Right ventricle myocardium inferior (tissue), 1 donor: ENCODE results near the gene NASP. TPM values are rescaled to one million over a fixed set of nuclear protein-coding genes. Genes with fewer than 3 reads are reported as not detected.

Source experiments
- ATAC-seq: fragments of 200-7000 bp; cut with Tn5 transposase; one replicate; pipeline ENCODE4 v1.9.1; 2020; ENCODE audit warnings: mild to moderate bottlenecking, moderate library complexity
- DNase-seq: peaks from one replicate; pipeline ENCODE4 v3.0.0; 2021; ENCODE audit errors: missing footprints
- intact Hi-C: fragments of 100-400 bp; cut with DNase I; formaldehyde crosslinking; loops from one replicate; pipeline ENCODE4 v1.11.0; 2022
- long read RNA-seq: library from polyadenylated mRNA; unstranded; transcript quantifications from one replicate; pipeline ENCODE4 v2.0.0, GENCODE V29; 2021
- total RNA-seq: library from RNA; stranded (reverse); fragmentation: NEBNext Ultra II Directional; extraction: Animal tissue kit (Norgen Biotek cat#: 25700); gene quantifications from one replicate; pipeline ENCODE4 v1.2.1, GENCODE V29; 2021
- donor health status: DM: no; HTN: yes; CAD: no; lungs with severe emphysema.

The NASP gene, protein sequence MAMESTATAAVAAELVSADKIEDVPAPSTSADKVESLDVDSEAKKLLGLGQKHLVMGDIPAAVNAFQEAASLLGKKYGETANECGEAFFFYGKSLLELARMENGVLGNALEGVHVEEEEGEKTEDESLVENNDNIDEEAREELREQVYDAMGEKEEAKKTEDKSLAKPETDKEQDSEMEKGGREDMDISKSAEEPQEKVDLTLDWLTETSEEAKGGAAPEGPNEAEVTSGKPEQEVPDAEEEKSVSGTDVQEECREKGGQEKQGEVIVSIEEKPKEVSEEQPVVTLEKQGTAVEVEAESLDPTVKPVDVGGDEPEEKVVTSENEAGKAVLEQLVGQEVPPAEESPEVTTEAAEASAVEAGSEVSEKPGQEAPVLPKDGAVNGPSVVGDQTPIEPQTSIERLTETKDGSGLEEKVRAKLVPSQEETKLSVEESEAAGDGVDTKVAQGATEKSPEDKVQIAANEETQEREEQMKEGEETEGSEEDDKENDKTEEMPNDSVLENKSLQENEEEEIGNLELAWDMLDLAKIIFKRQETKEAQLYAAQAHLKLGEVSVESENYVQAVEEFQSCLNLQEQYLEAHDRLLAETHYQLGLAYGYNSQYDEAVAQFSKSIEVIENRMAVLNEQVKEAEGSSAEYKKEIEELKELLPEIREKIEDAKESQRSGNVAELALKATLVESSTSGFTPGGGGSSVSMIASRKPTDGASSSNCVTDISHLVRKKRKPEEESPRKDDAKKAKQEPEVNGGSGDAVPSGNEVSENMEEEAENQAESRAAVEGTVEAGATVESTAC
- 28.5 TPM for total RNA-seq
- long read RNA-seq, partial matches to known transcripts, result 3 of 7 reads
- long read RNA-seq, other reads (novel, unspliced or antisense), result 1 of 7 reads

DNA sequence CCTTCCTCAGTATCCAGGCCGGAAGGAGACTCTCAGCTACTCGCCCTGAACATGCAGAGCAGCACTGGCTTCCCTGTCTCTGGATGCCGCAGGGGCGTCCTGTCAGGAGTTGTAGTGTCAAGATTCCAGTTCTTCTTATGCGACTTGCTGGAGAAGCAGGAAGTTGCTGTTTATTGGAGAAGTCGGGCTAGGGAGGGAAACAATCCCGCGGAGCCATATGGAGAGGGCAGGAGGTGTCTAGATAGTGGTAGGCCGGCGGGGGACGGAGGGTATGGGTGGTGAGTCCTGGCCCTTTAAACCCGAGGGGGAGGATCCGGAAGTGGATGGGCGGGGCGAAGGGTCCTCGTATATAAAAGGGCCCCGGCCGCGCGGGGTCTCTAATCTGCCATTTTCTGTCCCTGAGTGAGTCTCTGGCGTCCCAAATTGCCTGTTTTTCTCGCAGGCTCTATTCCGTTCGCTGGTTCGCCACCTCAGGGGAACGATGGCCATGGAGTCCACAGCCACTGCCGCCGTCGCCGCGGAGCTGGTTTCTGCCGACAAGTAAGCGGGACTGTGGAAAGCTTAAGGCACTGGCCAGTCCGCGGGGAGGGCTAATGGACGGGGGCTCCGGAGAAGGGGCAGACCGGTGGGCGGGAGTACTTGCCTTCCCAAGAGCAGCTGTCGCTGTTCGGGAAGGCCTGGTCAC lies at the start of gene NASP:
NASP (plus strand) TSS at position 376 of the 685 bp plus-strand sequence; CDS start at position 482, 106 bp downstream.
- DNase-seq, result peak; percentile 94
- peak; percentile 92 for ATAC-seq
- intact Hi-C loops, result loop anchor here (2.0 to 10.0 kb wide), 2 partner anchors 103 to 779 kb away; partner anchors contain the start of genes BTBD19, DYNLT4, GPBP1L1 and PLK3

GRCh38 chr1:45535988-45536766 lies 47.7 kb upstream of the NASP start:
- intact Hi-C loops, result no loop called here
- ATAC-seq, result no peak
- no peak for DNase-seq

DNA sequence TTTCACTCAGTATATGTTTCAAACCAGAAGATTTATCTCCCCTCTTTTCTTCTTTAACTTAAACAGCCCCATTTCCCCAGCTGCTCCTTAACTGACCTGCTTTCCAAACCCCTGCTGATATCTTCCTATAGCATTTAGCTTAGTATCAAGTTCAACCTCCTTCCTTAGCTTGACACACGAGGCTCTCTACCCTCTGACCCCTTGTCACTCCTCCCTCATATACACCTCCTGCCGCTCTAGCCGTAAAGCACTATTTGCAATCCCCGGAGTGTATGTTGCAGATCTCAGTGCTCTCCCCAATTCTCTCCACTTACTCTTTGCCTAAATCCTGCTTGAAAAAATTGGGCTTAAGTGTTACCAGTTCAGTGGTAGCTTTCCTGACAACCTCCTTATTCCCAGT lies 47.0 kb upstream of the NASP start:
- no peak for ATAC-seq
- intact Hi-C loops, result no loop called here
- no peak for DNase-seq

- intact Hi-C loops, result no loop called here
Measured at GRCh38 chr1:45541193-45541592, 42.6 kb upstream of the NASP start.

GRCh38 chr1:45542591-45542990 lies 41.2 kb upstream of the NASP start:
- intact Hi-C loops, result no loop called here
- ATAC-seq (no peak), DNase-seq (no peak)

More at GRCh38 chr1:45541193-45541592, 42.6 kb upstream of the NASP start:
- no peak for ATAC-seq
- DNase-seq, result no peak

DNA sequence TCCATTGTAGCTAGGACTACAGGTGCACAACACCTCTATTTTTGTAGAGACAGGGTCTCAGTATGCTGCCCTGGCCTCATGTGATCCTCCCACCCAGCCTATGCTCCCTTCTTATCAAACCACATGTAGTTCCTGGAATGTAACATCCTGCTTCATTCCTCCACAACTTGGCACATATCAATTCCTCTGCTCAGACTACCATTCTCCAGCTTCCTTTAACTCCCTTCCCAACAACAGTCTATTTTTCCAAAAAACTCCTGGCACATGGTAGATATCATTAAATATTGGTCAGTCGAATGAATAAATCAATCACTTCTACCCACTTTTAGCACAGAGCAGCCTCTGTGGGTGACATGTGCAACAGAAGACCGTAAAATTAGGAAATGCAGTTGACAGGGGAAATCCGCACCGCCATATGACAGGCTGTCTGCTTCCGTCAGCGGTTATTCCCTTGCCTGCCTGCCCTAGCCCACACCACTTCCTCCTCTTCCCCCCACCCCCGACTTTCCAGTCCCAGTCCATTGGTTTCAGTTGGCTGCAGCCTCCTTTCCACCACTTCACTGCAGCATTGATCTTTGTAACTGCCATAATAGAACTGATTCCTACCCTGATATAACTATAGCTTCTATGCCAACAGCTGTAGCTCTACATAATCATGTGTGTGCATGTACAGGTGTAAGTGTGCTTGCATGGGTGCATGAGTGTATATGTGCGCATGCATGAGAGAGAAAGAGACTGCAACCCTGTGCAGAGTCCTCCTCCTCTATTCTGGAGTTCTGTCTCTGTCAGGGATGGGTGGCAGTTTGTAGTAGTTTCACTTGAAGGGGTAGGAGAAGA lies 40.0 kb upstream of the NASP start:
- ATAC-seq, result peak; percentile 75
- DNase-seq, result peak; percentile 70
- intact Hi-C loops, result no loop called here

DNA sequence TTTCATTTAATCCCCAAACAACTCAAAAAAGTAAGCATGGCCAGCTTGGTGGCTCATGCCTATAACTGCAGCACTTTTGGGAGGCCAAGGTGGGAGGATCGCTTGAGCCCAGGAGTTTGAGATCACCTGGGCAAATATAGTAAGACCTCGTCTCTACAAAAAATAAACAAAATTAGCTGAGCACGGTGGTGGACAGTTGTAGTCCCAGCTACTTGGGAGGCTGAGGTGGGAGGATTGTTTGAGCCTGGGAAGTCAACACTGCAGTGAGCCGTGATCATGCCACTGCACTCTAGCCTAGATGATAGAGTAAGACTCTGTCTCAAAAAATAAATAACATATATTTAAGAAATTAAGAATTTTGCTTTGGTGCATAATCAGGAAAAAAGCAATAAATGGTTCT lies 39.3 kb upstream of the NASP start:
- no peak for ATAC-seq
- intact Hi-C loops, result no loop called here

DNA sequence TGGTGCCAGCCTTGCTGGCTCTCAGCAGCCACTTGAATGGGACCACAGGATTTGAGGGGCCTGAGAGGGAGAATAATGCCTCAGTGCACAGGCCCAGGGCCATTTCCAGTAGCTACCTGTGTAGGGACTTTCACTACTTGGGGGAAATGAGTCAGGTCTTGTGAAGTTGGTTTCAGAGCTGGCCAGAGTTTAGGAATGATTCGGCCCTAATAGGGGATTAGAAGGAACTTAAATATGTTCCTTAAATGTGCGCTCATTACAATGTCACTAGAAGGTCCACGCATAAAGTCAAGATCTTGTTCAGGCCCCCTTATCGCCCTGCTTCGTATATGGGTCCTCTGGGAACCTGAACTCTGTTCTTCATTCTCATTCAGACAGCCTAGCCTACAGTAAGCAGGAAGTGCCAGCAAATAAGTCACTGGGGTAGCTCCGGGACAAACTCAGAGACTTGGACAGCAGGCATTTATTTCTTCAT lies 38.8 kb upstream of the NASP start:
- intact Hi-C loops, result no loop called here
- DNase-seq, result no peak
- ATAC-seq, result no peak

More for the DNA sequence above, 39.3 kb upstream of the NASP start:
- DNase-seq, result no peak

DNA sequence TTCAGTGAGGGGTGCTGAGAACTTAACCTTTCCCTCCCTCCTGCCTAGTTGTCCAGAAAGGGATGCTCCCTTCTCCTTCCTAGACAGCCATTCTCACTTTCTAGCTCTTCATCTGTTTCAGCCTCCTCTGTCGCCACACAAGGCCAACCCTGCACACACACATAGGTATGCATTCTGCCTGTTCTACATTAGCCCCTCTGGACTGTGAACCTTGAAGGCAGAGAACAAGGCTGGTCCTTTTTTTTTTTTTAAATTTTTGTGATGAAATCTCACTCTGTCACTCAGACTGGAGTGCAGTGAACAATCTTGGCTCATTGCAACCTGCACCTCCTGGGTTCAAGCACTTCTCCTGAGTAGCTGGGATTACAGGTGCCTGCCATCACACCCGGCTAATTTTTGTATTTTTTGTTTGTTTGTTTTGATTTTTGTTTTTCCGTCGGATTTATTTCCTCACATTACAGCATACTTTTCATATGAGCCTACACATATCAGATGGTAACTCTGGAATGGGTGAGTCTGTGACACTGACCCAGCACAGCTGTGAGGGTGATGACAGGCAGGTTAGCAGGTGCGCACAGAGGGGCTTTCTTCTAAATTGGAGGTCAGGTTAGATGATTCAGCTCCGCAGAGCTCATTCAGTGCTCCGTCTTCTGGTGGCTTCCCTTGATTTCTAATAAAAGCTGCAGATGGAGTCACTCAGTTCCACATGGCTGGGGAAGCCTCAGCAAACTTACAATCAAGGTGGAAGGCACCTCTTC lies 38.1 kb upstream of the NASP start:
- ATAC-seq (no peak), DNase-seq (no peak)
- intact Hi-C loops, result no loop called here

DNA sequence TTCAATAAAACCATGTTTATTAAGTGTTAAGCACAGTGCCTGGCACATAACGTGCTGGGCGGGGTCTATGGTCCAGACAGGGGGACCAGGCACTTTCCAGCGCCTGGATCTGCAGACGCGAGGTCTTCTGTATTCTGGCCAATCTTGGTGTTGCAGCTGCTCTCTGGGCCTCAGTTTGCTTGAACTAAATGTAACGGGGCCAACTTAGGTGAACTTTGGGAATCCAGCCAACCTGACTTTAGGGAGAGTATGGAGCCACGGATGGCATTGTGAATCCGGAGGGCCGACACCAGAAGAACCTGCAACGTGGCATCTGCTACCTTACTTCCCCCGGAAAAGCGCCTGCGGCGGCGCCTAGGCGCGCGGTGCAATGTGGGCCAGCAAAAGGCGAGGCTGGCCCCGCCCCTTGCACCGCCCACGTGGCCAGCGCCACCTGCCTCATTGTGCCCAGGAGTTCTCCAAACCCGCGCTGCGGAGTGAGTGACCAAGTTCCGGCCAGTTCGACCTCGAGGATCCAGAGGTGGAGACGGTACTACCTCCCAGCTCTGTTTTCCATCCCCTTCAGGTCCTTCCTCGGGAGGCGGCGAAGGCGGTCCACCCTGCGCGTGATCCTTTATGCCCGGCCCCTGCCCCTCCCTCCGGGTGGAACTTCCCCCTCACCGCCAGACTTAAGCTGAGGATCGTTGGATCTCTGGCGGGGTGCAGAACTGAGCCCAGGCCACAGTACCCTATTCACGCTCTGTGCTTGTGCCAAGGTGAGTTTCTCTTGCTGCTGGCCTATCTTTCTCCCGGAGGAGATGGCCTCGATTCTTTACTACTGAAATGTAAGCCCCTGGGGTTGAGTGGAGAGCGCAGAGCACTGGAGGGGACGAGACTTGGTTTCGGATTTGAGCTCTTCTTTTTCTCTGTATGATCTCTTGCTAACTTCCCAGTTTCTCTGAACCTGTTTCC lies 33.2 kb upstream of the NASP start, which contains the start of gene AKR1A1:
AKR1A1 (plus strand) TSS at position 426 of the 951 bp plus-strand sequence. CDS start 10,969 bp downstream, outside the sequence.
- DNase-seq (peak; percentile 95), ATAC-seq (peak; percentile 98)
- intact Hi-C loops, result loop anchor here (1.0 kb wide), 1 partner anchor 29 kb away; the partner anchor contains the start of gene PRDX1

GRCh38 chr1:45551684-45552083 lies 32.2 kb upstream of the NASP start:
- intact Hi-C loops, result no loop called here
- ATAC-seq (no peak), DNase-seq (no peak)

- DNase-seq (no peak), ATAC-seq (no peak)
- intact Hi-C loops, result no loop called here
Measured at GRCh38 chr1:45552331-45552730, 31.5 kb upstream of the NASP start.

DNA sequence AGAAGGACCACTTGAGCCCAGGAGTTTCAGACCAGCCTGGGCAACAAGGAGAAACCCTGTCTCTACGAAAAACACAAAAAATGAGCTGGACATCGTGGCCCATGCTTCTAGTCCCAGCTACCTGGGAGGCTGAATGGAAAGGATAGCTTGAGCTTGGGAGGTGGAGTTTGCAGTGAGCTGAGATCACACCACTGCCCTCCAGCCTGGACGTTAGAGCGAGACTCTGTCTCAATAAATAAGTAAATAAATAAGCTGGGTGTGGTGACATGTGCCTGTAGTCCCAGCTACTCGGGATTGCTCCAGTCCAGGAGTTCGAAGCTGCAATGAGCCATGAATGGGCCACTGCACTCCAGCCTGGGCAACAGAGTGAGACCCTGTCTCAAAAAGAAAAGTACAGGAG lies 29.6 kb upstream of the NASP start:
- intact Hi-C loops, result no loop called here
- ATAC-seq, result no peak
- DNase-seq, result no peak

DNA sequence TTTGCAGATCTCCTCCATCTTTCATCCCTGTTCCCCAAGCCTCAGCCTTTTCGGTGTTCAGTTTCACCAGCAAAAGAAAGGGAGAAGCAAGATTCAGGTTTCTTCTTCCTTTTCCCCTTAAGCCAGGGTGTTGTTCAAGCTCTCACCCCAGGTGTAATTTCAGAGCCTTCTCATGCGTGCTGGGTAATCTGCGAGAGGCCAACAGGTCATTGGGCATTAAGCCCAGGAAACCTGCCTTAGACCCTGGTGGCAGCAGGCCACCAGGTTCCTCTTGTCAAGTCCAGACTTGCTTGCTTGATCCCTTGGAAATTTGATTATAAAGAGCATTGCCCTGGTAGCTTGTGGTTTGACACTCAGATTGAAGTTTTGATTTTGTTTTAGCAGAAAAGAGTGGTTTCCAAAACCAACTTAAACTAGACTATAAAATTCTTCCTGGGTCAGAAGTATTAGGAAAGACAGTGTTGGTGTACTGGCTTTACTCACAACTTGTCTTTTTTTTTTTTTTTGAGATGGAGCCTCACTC lies 26.4 kb upstream of the NASP start:
- intact Hi-C loops, result no loop called here
- no peak for DNase-seq
- ATAC-seq, result no peak

- intact Hi-C loops, result loop anchor here (10.0 kb wide), 1 partner anchor 219 kb away; the partner anchor contains the start of genes MUTYH and TOE1
- DNase-seq (no peak), ATAC-seq (no peak)
Measured at GRCh38 chr1:45563843-45564242, 20.0 kb upstream of the NASP start.
